Suprapubic skin (tissue), 4 donors: ENCODE measurements around the gene RTL10.

Source experiments
- EP300 ChIP-seq: sonication (generic); formaldehyde crosslinking; IDR thresholded peaks from one replicate; pipeline ENCODE4 v1.6.1; 2017; ENCODE audit warnings: antibody characterized with exemption
- POLR2AphosphoS5 ChIP-seq, 3 donors: sonication (generic); formaldehyde crosslinking; IDR thresholded peaks; one replicate each; pipeline ENCODE4 v1.6.1; 2017; ENCODE audit warnings: antibody characterized with exemption in 3 of 3
- TF ChIP-seq, protein P1 (sequence below), 2 donors: fragments of 200-600 bp in 1 of 2; fragments of 450-650 bp in 1 of 2; sonication (generic) in 1 of 2; IDR thresholded peaks; one replicate each; pipeline ENCODE4 v1.5.1; 2016 to 2019; ENCODE audit warnings: antibody characterized with exemption in 2 of 2, mild to moderate bottlenecking in 1 of 2, moderate library complexity in 1 of 2

- TF ChIP-seq, protein P1, sequence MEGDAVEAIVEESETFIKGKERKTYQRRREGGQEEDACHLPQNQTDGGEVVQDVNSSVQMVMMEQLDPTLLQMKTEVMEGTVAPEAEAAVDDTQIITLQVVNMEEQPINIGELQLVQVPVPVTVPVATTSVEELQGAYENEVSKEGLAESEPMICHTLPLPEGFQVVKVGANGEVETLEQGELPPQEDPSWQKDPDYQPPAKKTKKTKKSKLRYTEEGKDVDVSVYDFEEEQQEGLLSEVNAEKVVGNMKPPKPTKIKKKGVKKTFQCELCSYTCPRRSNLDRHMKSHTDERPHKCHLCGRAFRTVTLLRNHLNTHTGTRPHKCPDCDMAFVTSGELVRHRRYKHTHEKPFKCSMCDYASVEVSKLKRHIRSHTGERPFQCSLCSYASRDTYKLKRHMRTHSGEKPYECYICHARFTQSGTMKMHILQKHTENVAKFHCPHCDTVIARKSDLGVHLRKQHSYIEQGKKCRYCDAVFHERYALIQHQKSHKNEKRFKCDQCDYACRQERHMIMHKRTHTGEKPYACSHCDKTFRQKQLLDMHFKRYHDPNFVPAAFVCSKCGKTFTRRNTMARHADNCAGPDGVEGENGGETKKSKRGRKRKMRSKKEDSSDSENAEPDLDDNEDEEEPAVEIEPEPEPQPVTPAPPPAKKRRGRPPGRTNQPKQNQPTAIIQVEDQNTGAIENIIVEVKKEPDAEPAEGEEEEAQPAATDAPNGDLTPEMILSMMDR (IDR thresholded peaks at IDR 0.05): no peak
- TF ChIP-seq POLR2AphosphoS5 (IDR thresholded peaks at IDR 0.05) (no peak), EP300 (no peak)
These were observed 31.3 kb downstream of the RTL10 start for GRCh38 chr22:19823191-19823901.
